RPMI8226 (cell line): ENCODE measurements around the gene GPX6.
"Not testable (repeated sequence)": the region's sequence is repeated elsewhere in the genome, so short reads cannot be mapped to it uniquely, and the experiment has no call there.

Experiments used
- DNase-seq: peaks from one replicate; pipeline ENCODE4 v3.0.0-alpha.2; 2015

The GPX6 gene

GRCh38 chr6:28515676-28516075, at the start of gene GPX6:
GPX6 (minus strand) TSS chr6:28515793; CDS start chr6:28515743, 50 bp downstream.
- DNase-seq = no peak

- no peak for DNase-seq
Measured at GRCh38 chr6:28563430-28564095, 48.0 kb upstream of the GPX6 start.

- DNase-seq = no peak
Measured at GRCh38 chr6:28558629-28559028, 43.0 kb upstream of the GPX6 start.

DNA sequence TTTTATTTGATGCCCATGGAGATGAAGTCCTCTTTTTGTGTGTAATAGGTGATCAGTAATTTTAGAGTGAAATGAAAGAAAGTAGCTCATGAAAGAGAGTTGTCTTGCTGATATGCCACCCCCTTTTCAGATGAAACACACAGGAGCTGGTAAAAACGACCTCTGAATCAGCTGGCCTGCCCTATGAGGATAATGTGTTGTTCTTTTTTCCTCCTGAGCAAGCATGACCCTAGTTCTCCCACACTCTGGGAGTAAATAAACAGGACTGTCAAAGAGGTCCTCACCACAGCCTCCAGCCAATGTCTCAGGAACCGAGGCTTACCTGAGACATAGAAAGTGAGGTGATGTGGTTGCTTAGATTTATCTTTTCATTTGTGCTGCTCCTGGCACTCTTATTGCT, 39.5 kb upstream of the GPX6 start:
- no peak for DNase-seq

DNA sequence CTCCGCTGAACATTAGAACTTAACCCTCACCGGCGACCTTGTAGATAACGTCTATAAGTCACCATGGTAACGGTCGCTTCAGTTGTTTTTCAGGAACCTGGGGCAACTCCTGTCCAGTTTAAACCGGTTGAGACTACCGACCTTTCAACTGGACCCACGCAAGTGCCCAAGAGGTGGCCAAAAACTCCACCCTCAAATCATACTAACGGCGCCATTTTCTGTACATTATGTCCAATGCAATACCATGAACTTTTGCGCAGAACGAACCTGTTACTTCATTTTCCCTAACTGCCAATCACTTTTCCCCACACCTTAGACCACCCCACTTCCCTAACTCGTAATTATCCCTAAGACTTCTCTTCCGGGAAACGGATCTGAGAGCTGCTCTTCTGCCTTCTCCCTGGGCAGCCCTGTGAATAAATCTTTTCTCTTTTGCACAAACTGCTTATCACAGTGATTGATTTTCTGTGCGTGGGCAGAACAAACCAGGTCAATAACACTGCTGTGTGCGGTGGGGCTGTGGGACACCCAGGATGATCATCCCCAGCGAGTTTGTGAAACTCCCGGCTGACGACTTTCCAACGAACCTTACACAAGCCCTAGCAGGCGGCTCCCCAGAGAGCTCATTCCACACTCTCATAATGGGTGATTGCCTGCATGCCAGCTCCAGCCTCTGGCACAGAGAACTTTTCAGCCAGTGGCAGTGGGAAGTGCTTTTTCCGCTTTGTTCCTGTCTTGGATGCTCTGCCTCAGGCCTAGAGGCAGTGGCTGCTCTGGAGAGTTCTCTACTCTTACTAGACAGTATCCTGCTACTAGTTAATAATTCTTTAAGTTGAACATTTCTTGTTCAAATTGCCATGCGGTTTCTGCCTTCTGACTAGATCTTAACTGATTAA, 38.6 kb upstream of the GPX6 start:
- DNase-seq = no peak

- DNase-seq = no peak
Measured at GRCh38 chr6:28553384-28553985, 37.9 kb upstream of the GPX6 start.

DNA sequence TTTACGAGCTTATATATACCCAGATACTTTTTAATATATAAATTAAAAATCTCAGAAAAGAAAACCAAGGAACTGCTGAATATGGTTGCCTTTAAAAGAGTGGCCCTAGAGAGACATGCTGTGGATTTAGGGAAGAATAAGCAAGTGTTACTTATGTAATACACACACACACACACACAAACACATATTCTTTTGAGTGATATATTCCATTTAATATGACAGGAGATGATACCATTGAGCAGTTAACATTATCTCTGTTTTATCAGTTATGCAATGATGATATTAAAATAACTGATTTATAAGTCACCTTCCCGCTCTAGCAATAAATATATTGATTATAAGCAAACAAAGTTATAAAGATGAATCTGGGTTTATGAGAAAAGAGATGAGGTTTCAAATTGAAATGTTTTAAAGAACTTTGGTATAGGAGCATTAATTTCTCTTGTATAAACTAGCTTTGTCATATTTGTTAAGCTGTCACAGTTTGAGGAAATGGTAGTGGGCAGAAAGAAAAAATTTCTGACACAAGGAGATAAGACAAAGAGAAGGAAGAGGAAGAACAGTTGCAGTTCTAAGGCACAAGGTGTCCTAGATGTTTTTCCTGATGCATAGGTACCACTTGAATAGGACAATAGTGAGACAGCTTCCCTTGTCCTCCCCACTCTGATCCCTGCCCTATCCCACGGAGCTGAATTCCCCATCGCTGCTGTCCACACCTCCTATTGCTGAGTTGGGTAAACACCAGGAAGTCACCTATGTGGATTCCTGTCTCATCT, 36.5 kb upstream of the GPX6 start:
- no peak for DNase-seq

DNA sequence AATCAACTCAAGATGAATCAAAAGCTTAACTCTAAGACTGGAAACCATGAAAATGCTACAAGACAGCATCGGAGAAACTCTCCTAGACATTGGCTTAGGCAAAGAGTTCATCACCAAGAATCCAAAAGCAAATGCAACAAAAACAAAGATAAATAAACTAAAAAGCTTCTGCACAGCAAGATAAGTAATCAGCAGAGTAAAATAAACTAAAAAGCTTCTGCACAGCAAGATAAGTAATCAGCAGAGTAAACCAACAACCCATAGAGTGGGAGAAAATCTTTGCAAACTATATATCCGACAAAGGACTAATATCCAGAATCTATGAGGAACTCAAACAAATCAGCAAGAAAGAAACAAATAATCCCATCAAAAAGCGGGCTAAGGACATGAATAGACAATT, 31.4 kb upstream of the GPX6 start:
- not testable (repeated sequence) for DNase-seq

GRCh38 chr6:28545955-28546354, 30.4 kb upstream of the GPX6 start:
- DNase-seq = no peak

DNA sequence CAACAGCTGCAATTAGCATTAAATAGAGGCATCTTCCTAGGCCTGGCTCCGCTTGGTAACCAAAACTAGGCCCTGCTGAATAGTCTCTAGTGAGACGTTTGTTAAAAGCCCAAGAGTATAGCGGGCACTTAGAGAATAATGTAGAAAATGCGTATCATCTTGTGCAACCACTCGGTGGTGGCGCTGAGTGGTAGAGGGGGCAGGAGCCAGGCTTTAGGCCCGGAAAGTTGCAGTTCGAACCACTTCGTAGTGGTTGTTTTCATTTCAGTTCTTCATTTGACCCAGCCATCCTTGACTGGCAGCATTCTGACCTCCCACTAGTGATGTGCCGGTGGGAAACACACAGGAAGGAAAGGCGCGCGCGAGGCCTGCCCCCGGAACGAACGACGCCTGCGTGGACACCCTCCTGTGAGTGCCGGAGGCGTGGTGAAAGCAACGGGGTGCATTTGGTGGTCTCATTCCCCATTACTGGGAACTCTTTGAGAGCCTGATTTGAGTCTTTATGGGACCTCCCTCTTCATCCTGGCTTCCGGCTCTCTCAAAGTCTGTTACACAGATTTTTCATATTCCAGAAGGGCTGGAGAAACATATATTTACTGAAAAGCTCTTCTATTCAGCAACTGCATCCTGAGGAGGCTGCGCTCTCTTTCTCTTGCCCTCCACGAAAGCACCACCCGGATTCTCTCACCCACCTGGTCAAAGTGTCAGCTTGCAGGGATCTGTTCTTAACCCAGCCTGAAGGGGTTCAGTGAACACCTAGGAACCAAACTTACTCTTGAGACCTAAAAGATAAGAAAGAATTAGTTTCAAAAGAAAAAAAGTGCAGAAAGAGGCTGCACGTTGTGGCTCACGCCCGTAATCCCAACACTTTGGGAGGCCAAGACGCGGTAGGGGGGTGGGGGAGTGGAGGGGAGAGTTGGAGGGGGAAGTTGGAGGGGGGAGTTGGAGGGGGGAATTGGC, 28.3 kb upstream of the GPX6 start:
- no peak for DNase-seq

DNA sequence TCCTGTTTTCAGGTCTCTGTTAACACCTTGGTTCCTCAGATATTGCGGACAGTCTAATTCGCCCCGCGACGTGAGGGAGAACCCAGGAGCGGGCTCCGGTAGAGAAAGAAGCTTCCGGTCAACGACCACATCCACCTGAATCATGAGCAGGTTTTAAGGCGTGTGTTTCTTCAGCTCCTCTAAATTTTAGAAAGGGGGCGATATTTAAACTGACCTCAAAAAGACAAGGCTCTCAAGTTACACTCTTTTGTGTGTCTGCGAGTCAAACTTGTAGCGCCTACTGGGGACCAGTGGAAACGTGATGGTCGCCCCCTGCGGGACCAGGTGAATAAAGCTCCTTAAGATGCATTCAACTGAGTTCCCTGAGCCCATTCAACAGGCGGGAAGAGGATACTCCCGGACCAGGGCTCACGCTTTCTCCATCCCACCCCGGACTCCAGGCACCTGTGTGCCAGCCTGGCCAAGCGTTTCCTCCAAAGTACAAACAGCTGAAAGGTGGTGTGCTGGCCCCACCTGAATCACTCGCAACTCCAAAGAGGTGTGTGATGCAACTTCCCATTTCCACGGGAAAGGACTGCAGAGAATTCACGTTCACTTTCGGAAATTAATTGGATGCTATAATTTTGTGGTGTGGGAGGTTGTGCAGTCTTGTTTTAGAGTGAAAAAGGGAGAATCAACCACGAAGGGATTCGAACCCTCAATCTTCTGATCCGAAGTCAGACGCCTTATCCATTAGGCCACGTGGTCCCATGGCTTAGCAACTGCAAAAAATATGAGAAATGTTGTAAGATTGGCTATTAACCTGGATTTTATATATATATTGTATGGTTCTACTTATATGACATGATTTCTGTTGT, 27.1 kb upstream of the GPX6 start:
- DNase-seq = peak; percentile 85

DNA sequence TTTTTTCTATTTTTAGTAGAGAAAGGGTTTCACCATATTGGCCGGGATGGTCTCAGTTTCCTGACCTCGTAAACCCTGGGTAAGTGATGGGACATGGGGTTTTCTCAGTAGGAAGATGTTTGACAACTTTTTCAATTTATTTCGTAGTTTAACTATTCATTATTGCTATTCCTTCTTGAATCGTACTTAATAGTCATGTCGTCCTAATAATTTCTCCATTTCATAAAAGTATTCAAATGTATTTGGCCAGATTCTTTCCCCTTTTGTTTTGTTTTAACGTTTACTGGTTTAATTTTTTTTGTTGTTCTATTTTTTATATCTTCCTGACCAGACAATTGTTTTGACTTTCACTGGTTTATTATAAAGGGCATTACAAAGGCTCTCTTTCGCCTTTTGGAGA, 26.4 kb upstream of the GPX6 start:
- no peak for DNase-seq

DNA sequence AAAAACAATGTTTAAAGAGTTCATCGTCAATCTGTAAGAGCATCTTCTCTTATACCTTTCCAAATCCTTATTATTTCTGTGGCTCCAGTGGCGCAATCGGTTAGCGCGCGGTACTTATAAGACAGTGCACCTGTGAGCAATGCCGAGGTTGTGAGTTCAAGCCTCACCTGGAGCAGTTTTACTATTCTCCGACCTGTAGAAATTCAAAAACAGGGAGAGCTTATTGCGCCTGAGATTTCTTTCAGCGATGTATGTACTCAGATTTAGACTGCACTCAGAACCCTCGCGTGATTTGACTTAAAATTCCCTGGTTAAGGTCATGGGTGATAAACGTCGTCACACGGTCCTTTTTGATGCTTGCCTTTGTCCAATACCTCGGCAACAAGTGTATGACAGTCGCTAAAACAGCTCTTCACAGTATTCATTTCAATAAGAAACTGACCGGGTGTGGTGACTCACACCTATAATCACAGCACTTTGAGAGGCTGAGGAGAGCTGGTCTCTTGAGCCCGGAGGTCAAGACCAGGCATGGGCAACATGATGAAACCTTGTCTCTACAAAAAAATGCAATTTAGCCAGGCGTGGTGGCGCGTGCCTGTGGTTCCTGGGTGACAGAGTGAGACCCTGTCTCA, 22.0 kb upstream of the GPX6 start:
- DNase-seq = peak; percentile 61

GRCh38 chr6:28537065-28537464, 21.5 kb upstream of the GPX6 start:
- DNase-seq = no peak

GRCh38 chr6:28534875-28535274, 19.3 kb upstream of the GPX6 start:
- DNase-seq = no peak

DNA sequence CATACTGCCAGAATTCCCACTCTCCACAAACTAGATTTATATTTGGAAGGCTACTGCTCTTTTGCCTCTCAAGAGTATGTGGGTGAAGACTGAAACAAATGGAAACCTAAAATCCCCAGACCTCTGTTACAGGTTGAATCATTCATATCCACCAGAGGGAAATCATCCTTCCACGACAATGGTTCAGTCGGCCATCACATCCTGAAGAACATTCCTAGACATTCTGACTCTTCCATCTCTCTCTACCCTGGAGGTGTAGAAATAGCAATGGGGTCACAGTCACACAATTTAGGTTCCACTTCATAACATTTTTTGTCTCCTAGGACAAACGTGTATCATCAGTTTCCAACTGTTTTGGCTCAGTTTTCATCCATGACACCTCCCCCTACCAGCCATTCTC, 18.7 kb upstream of the GPX6 start:
- no peak for DNase-seq

GRCh38 chr6:28531479-28532128, 16.0 kb upstream of the GPX6 start:
- DNase-seq = no peak

DNA sequence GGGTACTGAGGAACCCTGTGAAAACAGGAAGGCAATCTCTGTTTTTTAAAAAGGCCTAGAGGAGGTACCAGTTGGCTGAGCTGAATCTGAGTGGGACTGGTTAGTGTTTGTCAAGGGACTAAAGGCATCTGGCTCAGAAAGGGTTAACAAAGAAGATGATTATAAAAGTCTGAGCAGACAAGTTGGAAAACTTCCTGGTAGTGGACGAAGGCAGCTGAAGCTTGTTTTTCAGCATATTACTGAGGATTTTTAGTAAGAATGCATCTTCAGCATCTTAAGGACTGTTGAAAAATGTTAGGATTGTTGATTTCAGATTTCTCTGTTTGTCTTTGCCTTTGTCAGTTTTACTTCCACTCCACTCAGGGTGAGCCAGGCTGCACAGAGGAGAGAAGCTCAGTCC, 15.2 kb upstream of the GPX6 start:
- DNase-seq = no peak

DNA sequence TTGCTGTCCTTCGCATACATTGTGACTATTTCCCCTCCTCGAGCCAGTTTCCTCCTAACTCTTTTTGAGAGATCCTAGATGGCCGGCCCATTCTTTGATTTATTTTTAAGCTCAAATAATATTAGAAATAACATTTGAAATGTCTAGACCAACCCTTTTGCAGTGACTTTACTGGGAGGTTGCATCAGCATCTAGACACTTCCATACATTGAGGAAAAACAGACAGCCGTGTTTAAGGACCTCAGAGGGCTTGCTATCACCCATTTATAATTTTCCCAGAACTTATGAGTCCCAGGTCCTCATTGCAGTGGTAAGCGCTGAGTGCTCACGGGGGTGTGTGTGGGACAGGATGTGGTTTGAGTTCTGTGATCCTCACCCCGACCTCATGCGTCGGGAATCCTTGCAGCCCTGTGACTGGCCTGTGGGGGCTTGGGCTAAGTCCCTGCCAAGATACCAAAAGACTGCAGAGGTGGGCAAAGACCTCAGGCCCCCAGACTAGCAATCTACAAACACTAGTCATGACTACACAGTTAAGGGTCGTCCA, 10.0 kb upstream of the GPX6 start, which contains the start of gene GPX5:
Gene GPX5, plus strand, starts transcription at position 386 of the 544 bp plus-strand sequence. Its CDS starts 133 bp downstream, at position 519.
- no peak for DNase-seq
